Nephron progenitor cell (in vitro differentiated cells): ENCODE data around the gene ERBB2.

ENCODE experiments used
- DNase-seq: peaks from one replicate; pipeline ENCODE4 v3.0.0; 2021
- H3K27ac Mint-ChIP-seq: 2 replicates; pipeline ENCODE4 v1.8.0; 2021; ENCODE audit warnings: mild to moderate bottlenecking, moderate library complexity, mixed read lengths
- H3K27me3 Mint-ChIP-seq: 2 replicates; pipeline ENCODE4 v1.8.0; 2021; ENCODE audit warnings: mild to moderate bottlenecking, low read depth, mixed read lengths; ENCODE audit not compliant: poor library complexity
- H3K36me3 Mint-ChIP-seq: 2 replicates; pipeline ENCODE4 v1.8.0; 2021; ENCODE audit warnings: low read depth, mixed read lengths
- H3K4me1 Mint-ChIP-seq: 2 replicates; pipeline ENCODE4 v1.8.0; 2021; ENCODE audit warnings: mixed read lengths
- H3K4me3 Mint-ChIP-seq: 2 replicates; pipeline ENCODE4 v1.8.0; 2021; ENCODE audit warnings: mild to moderate bottlenecking, moderate library complexity, mixed read lengths
- H3K9me3 Mint-ChIP-seq: 2 replicates; pipeline ENCODE4 v1.8.0; 2021; ENCODE audit warnings: mild to moderate bottlenecking, moderate library complexity, mixed read lengths
- TF ChIP-seq, protein P1 (sequence below): fragments of 200-600 bp; sonication (generic); IDR thresholded peaks from 2 replicates; pipeline ENCODE4 v1.5.0; 2021; ENCODE audit warnings: antibody characterized with exemption

The ERBB2 gene

DNA sequence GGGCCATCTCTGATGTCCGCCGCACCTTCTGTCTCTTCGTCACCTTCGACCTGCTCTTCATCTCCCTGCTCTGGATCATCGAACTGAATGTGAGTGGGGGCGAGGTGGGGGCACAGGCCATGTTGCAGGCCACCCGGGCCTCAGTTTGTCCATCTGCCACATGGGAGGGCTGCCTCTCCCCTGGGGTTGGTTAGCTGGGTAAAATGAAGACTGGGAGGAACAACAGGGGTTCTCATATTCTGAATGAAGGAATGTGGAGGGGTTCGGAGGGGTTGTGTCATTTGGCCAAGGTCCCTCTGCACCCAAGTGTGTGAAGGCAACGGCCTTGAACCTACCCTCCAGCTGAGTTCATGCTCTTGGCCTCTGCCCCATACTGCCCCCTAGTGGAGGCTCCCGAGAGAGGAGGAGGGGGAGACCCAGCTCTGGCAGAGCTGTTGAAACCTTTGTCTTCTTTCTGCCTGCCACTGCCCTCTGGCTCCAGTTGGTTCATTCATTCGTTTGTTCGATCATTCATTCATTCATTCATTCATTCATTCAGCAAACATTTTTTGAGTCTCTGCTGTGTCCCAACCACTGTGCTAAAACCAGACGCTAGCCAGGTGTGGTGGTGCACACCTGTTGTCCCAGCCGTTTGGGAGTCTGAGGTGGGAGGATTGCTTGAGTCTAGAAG lies 46.1 kb upstream of the ERBB2 start:
- H3K4me3 Mint-ChIP-seq: peak overlapping the region; percentile 65
- H3K9me3 Mint-ChIP-seq: no peaks in the 10 kb centered on the region
- peaks cover 74% of the 10 kb centered on the region for H3K4me1 Mint-ChIP-seq
- peaks cover 8% of the 10 kb centered on the region for H3K36me3 Mint-ChIP-seq
- peak; percentile 73 for DNase-seq
- TF ChIP-seq, protein P1, sequence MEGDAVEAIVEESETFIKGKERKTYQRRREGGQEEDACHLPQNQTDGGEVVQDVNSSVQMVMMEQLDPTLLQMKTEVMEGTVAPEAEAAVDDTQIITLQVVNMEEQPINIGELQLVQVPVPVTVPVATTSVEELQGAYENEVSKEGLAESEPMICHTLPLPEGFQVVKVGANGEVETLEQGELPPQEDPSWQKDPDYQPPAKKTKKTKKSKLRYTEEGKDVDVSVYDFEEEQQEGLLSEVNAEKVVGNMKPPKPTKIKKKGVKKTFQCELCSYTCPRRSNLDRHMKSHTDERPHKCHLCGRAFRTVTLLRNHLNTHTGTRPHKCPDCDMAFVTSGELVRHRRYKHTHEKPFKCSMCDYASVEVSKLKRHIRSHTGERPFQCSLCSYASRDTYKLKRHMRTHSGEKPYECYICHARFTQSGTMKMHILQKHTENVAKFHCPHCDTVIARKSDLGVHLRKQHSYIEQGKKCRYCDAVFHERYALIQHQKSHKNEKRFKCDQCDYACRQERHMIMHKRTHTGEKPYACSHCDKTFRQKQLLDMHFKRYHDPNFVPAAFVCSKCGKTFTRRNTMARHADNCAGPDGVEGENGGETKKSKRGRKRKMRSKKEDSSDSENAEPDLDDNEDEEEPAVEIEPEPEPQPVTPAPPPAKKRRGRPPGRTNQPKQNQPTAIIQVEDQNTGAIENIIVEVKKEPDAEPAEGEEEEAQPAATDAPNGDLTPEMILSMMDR: peak; percentile 78
- H3K27ac Mint-ChIP-seq: peak overlapping the region; percentile 92
- peaks cover 6% of the 10 kb centered on the region for H3K27me3 Mint-ChIP-seq

DNA sequence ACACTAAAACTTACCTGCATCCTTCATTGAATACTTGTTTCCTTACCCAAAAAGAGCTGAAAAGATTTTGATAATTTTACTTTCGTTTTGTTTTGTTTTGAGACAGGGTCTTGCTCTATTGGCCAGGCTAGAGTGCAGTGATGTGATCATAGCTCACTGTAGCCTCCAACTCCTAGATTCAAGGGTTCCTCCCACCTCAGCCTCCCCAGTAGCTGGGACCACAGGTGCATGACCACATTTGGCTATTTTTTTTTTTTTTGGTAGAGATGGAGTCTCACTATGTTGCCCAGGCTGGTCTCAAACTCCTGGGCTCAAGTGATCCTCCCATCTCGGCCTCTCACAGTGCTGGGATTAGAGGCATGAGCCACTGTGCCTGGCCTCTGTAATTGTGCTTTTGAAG lies 44.8 kb upstream of the ERBB2 start:
- Mint-ChIP-seq H3K9me3 (no peaks in the 10 kb centered on the region), H3K4me1 (peaks cover 64% of the 10 kb centered on the region), H3K27me3 (peaks cover 3% of the 10 kb centered on the region), H3K4me3 (no peak overlapping the region), H3K27ac (no peak overlapping the region), H3K36me3 (peaks cover 7% of the 10 kb centered on the region)
- DNase-seq: no peak
- TF ChIP-seq, protein P1: no peak

DNA sequence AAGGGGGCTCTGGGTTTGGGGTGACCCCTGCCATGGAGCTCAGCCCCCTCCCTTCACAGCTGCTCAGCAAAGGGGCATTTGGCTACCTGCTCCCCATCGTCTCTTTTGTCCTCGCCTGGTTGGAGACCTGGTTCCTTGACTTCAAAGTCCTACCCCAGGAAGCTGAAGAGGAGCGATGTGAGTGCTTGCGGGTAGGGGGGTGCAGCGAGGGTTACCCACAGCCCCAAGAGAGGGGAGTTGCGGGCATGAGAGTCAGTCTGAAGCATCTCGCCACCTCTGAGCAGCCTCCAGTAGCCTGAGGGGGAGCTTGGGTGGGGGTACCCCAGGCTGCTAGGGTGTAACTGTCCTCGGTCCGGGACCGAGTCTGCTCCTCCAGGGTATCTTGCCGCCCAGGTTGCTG lies 41.5 kb upstream of the ERBB2 start:
- H3K27me3 Mint-ChIP-seq: no peaks in the 10 kb centered on the region
- peaks cover 5% of the 10 kb centered on the region for H3K36me3 Mint-ChIP-seq
- no peak overlapping the region for H3K27ac Mint-ChIP-seq
- no peak for DNase-seq
- TF ChIP-seq, protein P1: no peak
- H3K9me3 Mint-ChIP-seq: no peaks in the 10 kb centered on the region
- no peak overlapping the region for H3K4me3 Mint-ChIP-seq
- peaks cover 31% of the 10 kb centered on the region for H3K4me1 Mint-ChIP-seq

DNA sequence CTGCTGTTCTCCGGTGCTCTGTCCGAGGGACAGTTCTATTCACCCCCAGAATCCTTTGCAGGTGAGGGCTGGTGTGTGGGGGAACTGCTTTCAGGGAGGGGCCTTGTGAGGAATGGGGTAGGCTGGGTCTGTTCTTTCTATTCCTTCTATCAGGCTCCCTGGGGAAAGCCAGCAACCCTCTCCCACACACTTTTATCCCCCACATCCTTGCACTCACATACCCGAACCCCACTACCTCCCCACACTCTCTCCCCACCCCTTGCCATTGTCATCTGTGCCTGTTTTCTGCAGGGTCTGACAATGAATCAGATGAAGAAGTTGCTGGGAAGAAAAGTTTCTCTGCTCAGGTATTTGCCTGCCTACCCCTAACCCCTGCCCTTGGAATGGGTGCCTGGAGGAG lies 41.1 kb upstream of the ERBB2 start:
- no peak for DNase-seq
- no peaks in the 10 kb centered on the region for H3K9me3 Mint-ChIP-seq
- H3K27me3 Mint-ChIP-seq: no peaks in the 10 kb centered on the region
- H3K36me3 Mint-ChIP-seq: peaks cover 5% of the 10 kb centered on the region
- TF ChIP-seq, protein P1: no peak
- H3K27ac Mint-ChIP-seq: no peak overlapping the region
- H3K4me1 Mint-ChIP-seq: peaks cover 28% of the 10 kb centered on the region
- H3K4me3 Mint-ChIP-seq: no peak overlapping the region

DNA sequence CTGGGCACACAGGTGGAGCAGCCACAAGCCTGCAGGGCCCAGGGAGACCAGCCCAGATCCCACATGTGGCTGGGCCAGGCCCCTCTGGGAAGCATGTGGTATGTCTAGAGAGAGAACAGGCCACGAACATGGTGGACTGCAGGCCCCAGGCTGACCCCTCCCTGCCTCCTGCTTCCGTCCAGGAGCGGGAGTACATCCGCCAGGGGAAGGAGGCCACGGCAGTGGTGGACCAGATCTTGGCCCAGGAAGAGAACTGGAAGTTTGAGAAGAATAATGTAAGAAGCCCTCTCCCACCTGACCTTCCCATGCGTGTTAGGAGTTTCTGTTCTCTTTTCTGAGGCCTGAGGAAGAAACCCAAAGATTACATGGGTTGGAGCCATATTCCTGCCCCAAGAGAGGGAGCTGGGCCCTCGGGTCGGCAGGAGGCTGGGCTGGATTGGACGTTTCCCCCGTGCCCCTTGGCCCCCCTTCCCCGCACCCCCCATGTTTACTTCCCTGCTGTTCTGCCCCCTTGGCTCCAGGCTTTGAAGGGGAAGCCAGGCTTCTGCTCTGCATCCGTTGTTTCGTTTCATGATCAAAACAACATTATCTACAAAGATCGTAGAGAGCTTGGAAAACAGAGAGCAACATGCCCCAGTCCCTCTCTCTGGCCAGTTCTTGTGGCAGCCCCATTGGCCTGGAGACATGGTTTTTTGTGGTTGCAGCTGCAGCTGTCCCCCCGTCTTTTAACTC lies 40.4 kb upstream of the ERBB2 start:
- no peak overlapping the region for H3K4me3 Mint-ChIP-seq
- TF ChIP-seq, protein P1: no peak
- H3K27me3 Mint-ChIP-seq: no peaks in the 10 kb centered on the region
- H3K27ac Mint-ChIP-seq: no peak overlapping the region
- no peaks in the 10 kb centered on the region for H3K9me3 Mint-ChIP-seq
- no peak for DNase-seq
- peaks cover 27% of the 10 kb centered on the region for H3K4me1 Mint-ChIP-seq
- peaks cover 5% of the 10 kb centered on the region for H3K36me3 Mint-ChIP-seq

DNA sequence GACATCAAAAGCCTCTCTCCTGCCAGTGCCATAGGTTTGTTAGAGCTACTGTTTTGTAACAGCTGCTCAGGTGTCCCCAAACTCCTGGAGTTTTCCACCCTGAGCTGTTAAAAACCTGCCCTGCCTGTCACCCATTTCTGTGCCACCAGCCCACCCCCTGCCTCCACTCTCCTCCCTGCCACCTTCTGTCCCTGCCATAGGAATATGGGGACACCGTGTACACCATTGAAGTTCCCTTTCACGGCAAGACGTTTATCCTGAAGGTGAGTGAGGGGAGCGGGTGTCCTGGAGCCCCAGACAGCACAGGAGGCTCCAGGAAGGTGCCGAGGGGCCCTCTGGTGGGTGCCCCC lies 39.9 kb upstream of the ERBB2 start:
- H3K27ac Mint-ChIP-seq: no peak overlapping the region
- peaks cover 22% of the 10 kb centered on the region for H3K4me1 Mint-ChIP-seq
- no peak for DNase-seq
- H3K27me3 Mint-ChIP-seq: no peaks in the 10 kb centered on the region
- H3K4me3 Mint-ChIP-seq: no peak overlapping the region
- no peaks in the 10 kb centered on the region for H3K9me3 Mint-ChIP-seq
- TF ChIP-seq, protein P1: no peak
- H3K36me3 Mint-ChIP-seq: peaks cover 5% of the 10 kb centered on the region
